Measurements from ENCODE around the gene F2. TPM values are rescaled to one million over a fixed set of nuclear protein-coding genes. Genes with fewer than 3 reads are reported as not detected.

F2 gene
- total RNA-seq, 1 experiment from 2014 or later: 0.47 TPM

- CTCF ChIA-PET: no interaction called here
- no peak for DNase-seq (ENCODE audit: low read depth, low spot score)
- H3K27me3 ChIP-seq (ENCODE audit: insufficient read depth, low read length): no peaks in the 10 kb centered on the region
- H3K79me2 ChIP-seq (ENCODE audit: insufficient read depth, low read length): no peaks in the 10 kb centered on the region
- no peak overlapping the region for H3K9ac ChIP-seq (ENCODE audit: low read length)
- no peaks in the 10 kb centered on the region for H3K9me2 ChIP-seq (ENCODE audit: insufficient read depth)
- H3K36me3 ChIP-seq (ENCODE audit: control insufficient read depth in 1 of 2, insufficient read depth in 2 of 2, low read length in 2 of 2): no peaks in the 10 kb centered on the region
- RAD21 ChIA-PET (ENCODE audit: low non-redundant PET in 1 of 2, low total read pairs in 2 of 2, uncharacterized antibody in 2 of 2, unreplicated experiment in 2 of 2): no interaction called here
- intact Hi-C loops (cut with micrococcal nuclease): no loop called here
- no peak overlapping the region for H3K27ac ChIP-seq (ENCODE audit: low read depth, low read length)
- BruUV-seq (replicated peaks): no TSS peak
- H3K9me3 ChIP-seq (ENCODE audit: control insufficient read depth in 1 of 2, insufficient read depth in 1 of 2, low read depth in 1 of 2, low read length in 2 of 2): no peaks in the 10 kb centered on the region
- POLR2A ChIA-PET: no interaction called here
- no peak for ATAC-seq
- no peak overlapping the region for H2AFZ ChIP-seq (ENCODE audit: low read depth, low read length, poor library complexity, severe bottlenecking)
- TF ChIP-seq SRF (IDR thresholded peaks at IDR 0.05; ENCODE audit: low read depth) (no peak), POLR2AphosphoS5 (IDR thresholded peaks at IDR 0.05; ENCODE audit: low read depth, low read length) (no peak), RAD21 (IDR thresholded peaks at IDR 0.05; ENCODE audit: low read depth) (no peak), ZBTB33 (IDR thresholded peaks at IDR 0.05; ENCODE audit: extremely low read depth, insufficient replicate concordance, low read length) (no peak), SP1 (IDR thresholded peaks at IDR 0.05; ENCODE audit: low read depth) (no peak), EZH2 (IDR thresholded peaks at IDR 0.05) (no peak), EGR1 (IDR thresholded peaks at IDR 0.05; ENCODE audit: low read depth) (no peak)
- no peak overlapping the region for H3K4me3 ChIP-seq (replicated peaks in 1 of 2; ENCODE audit: low read depth in 1 of 2, low read length in 2 of 2)
- no peaks in the 10 kb centered on the region for H4K20me1 ChIP-seq (ENCODE audit: insufficient read depth)
- no peaks in the 10 kb centered on the region for H3K4me1 ChIP-seq (ENCODE audit: control insufficient read depth in 1 of 2, insufficient read depth in 2 of 2, low read length in 2 of 2)
- no peak overlapping the region for H3K4me2 ChIP-seq (ENCODE audit: low read length)
Measured at GRCh38 chr11:46728659-46729040, 9.6 kb downstream of the F2 start.

GRCh38 chr11:46729110-46730027, 10.4 kb downstream of the F2 start:
- H3K4me2 ChIP-seq (ENCODE audit: low read length): no peak overlapping the region
- H3K9me2 ChIP-seq (ENCODE audit: insufficient read depth): no peaks in the 10 kb centered on the region
- H4K20me1 ChIP-seq (ENCODE audit: insufficient read depth): no peaks in the 10 kb centered on the region
- no peaks in the 10 kb centered on the region for H3K79me2 ChIP-seq (ENCODE audit: insufficient read depth, low read length)
- no peaks in the 10 kb centered on the region for H3K36me3 ChIP-seq (ENCODE audit: control insufficient read depth in 1 of 2, insufficient read depth in 2 of 2, low read length in 2 of 2)
- H3K9ac ChIP-seq (ENCODE audit: low read length): no peak overlapping the region
- no peak overlapping the region for H2AFZ ChIP-seq (ENCODE audit: low read depth, low read length, poor library complexity, severe bottlenecking)
- no peaks in the 10 kb centered on the region for H3K4me1 ChIP-seq (ENCODE audit: control insufficient read depth in 1 of 2, insufficient read depth in 2 of 2, low read length in 2 of 2)
- RAD21 ChIA-PET (ENCODE audit: low non-redundant PET in 1 of 2, low total read pairs in 2 of 2, uncharacterized antibody in 2 of 2, unreplicated experiment in 2 of 2): no interaction called here
- no peak for DNase-seq (ENCODE audit: low read depth, low spot score)
- ATAC-seq: no peak
- H3K27ac ChIP-seq (ENCODE audit: low read depth, low read length): no peak overlapping the region
- CTCF ChIA-PET: no interaction called here
- POLR2A ChIA-PET: no interaction called here
- no peaks in the 10 kb centered on the region for H3K9me3 ChIP-seq (ENCODE audit: control insufficient read depth in 1 of 2, insufficient read depth in 1 of 2, low read depth in 1 of 2, low read length in 2 of 2)
- intact Hi-C loops (cut with micrococcal nuclease): no loop called here
- BruUV-seq (replicated peaks): no TSS peak
- no peaks in the 10 kb centered on the region for H3K27me3 ChIP-seq (ENCODE audit: insufficient read depth, low read length)
- H3K4me3 ChIP-seq (replicated peaks in 1 of 2; ENCODE audit: low read depth in 1 of 2, low read length in 2 of 2): no peak overlapping the region
- TF ChIP-seq CBX3 (IDR thresholded peaks at IDR 0.05; ENCODE audit: low read depth) (no peak), CEBPB (IDR thresholded peaks at IDR 0.05; ENCODE audit: low read depth) (no peak), ZBTB33 (IDR thresholded peaks at IDR 0.05; ENCODE audit: extremely low read depth, insufficient replicate concordance, low read length) (no peak), JUND (IDR thresholded peaks at IDR 0.05) (no peak), RAD21 (IDR thresholded peaks at IDR 0.05; ENCODE audit: low read depth) (no peak), MAX (IDR thresholded peaks at IDR 0.05) (no peak), EGR1 (IDR thresholded peaks at IDR 0.05; ENCODE audit: low read depth) (no peak), ATF3 (IDR thresholded peaks at IDR 0.05) (no peak), SIN3A (IDR thresholded peaks at IDR 0.05; ENCODE audit: low read depth) (no peak), YY1 (IDR thresholded peaks at IDR 0.05; ENCODE audit: extremely low read depth, insufficient replicate concordance, low read depth, low read length) (no peak), POLR2AphosphoS5 (IDR thresholded peaks at IDR 0.05; ENCODE audit: low read depth, low read length) (no peak)
